ENCODE data around the gene SLC2A4.
A peak's percentile ranks its signal among the peaks of the same experiment; 100 is the strongest.

The SLC2A4 gene

GRCh38 chr17:7258731-7259554 is 22.6 kb upstream of the SLC2A4 start:
- Histone ChIP-seq H3K4me1 (ENCODE audit: control insufficient read depth, insufficient read depth, low read length, poor library complexity, severe bottlenecking) (peaks cover 30% of the 10 kb centered on the region), H3K4me3 (ENCODE audit: insufficient read depth, low read depth, low read length, poor library complexity, severe bottlenecking) (no peak overlapping the region), H3K36me3 (ENCODE audit: control insufficient read depth, insufficient read depth, low read length) (peaks cover 23% of the 10 kb centered on the region), H3K27me3 (replicated peaks; ENCODE audit: control insufficient read depth, insufficient read depth, low read length, poor library complexity, severe bottlenecking) (no peaks in the 10 kb centered on the region), H3K27ac (ENCODE audit: insufficient read depth, low read length, poor library complexity, severe bottlenecking) (no peak overlapping the region), H3K9me3 (ENCODE audit: control insufficient read depth, low read length) (no peaks in the 10 kb centered on the region)
- DNase-seq: no peak

GRCh38 chr17:7259555-7259889 is 22.0 kb upstream of the SLC2A4 start:
- no peak for DNase-seq
- Histone ChIP-seq H3K4me3 (ENCODE audit: insufficient read depth, low read depth, low read length, poor library complexity, severe bottlenecking) (no peak overlapping the region), H3K36me3 (ENCODE audit: control insufficient read depth, insufficient read depth, low read length) (peaks cover 20% of the 10 kb centered on the region), H3K27me3 (replicated peaks; ENCODE audit: control insufficient read depth, insufficient read depth, low read length, poor library complexity, severe bottlenecking) (no peaks in the 10 kb centered on the region), H3K4me1 (ENCODE audit: control insufficient read depth, insufficient read depth, low read length, poor library complexity, severe bottlenecking) (peaks cover 30% of the 10 kb centered on the region), H3K27ac (ENCODE audit: insufficient read depth, low read length, poor library complexity, severe bottlenecking) (no peak overlapping the region), H3K9me3 (ENCODE audit: control insufficient read depth, low read length) (no peaks in the 10 kb centered on the region)

- Histone ChIP-seq H3K36me3 (ENCODE audit: control insufficient read depth, insufficient read depth, low read length) (peaks cover 15% of the 10 kb centered on the region), H3K4me3 (ENCODE audit: insufficient read depth, low read depth, low read length, poor library complexity, severe bottlenecking) (no peak overlapping the region), H3K27ac (ENCODE audit: insufficient read depth, low read length, poor library complexity, severe bottlenecking) (no peak overlapping the region), H3K4me1 (ENCODE audit: control insufficient read depth, insufficient read depth, low read length, poor library complexity, severe bottlenecking) (peaks cover 30% of the 10 kb centered on the region), H3K9me3 (ENCODE audit: control insufficient read depth, low read length) (no peaks in the 10 kb centered on the region), H3K27me3 (replicated peaks; ENCODE audit: control insufficient read depth, insufficient read depth, low read length, poor library complexity, severe bottlenecking) (no peaks in the 10 kb centered on the region)
- no peak for DNase-seq
Observed at GRCh38 chr17:7260151-7260550, 21.4 kb upstream of the SLC2A4 start.

DNA sequence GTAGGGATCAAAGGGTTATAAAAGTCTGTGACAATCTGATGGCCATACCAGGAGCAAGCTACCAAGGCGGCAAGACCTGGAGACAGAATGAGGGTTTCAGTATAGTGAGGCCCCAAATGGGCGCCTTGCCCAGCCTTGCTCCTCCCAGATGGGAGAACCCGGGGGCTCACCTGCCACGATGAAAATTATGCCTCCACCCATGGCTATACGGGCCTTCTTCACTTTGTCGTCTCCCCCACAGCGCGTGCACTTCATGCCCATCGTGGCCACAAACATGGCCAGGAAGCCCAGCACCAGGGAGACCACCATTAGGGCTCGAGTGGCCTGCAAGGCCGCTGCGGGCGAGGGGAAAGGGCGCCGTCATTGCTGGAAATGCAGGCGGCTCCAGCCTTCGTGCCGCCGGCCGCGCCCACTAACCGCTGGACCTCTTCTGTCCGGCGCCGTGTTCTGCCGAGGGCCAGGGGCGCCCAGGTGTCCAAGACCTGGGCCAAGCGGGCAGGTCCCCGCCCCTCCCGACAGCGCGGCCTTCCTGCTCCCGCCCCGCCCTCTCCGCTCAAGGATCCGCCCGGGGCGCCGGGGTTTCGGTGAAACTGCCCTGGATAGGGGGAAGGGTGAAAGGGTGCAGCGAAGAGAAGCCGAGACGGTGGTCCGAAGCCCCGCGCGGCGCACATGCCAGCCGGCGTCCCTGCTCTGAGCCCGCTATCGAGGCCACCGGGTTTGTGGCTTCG is 20.7 kb upstream of the SLC2A4 start:
- H3K27me3 ChIP-seq (replicated peaks; ENCODE audit: control insufficient read depth, insufficient read depth, low read length, poor library complexity, severe bottlenecking): no peaks in the 10 kb centered on the region
- no peaks in the 10 kb centered on the region for H3K9me3 ChIP-seq (ENCODE audit: control insufficient read depth, low read length)
- peak overlapping the region; percentile 62 for H3K4me3 ChIP-seq (ENCODE audit: insufficient read depth, low read depth, low read length, poor library complexity, severe bottlenecking)
- H3K36me3 ChIP-seq (ENCODE audit: control insufficient read depth, insufficient read depth, low read length): peaks cover 15% of the 10 kb centered on the region
- H3K4me1 ChIP-seq (ENCODE audit: control insufficient read depth, insufficient read depth, low read length, poor library complexity, severe bottlenecking): peaks cover 30% of the 10 kb centered on the region
- H3K27ac ChIP-seq (ENCODE audit: insufficient read depth, low read length, poor library complexity, severe bottlenecking): peak overlapping the region; percentile 57
- DNase-seq: no peak

- H3K9me3 ChIP-seq (ENCODE audit: control insufficient read depth, low read length): no peaks in the 10 kb centered on the region
- no peak for DNase-seq
Observed at GRCh38 chr17:7261379-7262191, 19.9 kb upstream of the SLC2A4 start.

GRCh38 chr17:7262192-7262934 is 19.2 kb upstream of the SLC2A4 start, which contains the start of gene CLDN7:
TSS of gene CLDN7 (minus strand) at chr17:7262478. CDS start at chr17:7262043, 435 bp downstream.
- peak within 1 kb of the TSS; percentile 57 for H3K27ac ChIP-seq (ENCODE audit: insufficient read depth, low read length, poor library complexity, severe bottlenecking)

More at GRCh38 chr17:7261379-7262191, 19.9 kb upstream of the SLC2A4 start:
- Histone ChIP-seq H3K27ac (ENCODE audit: insufficient read depth, low read length, poor library complexity, severe bottlenecking) (peak overlapping the region; percentile 57), H3K4me3 (ENCODE audit: insufficient read depth, low read depth, low read length, poor library complexity, severe bottlenecking) (peak overlapping the region; percentile 62), H3K4me1 (ENCODE audit: control insufficient read depth, insufficient read depth, low read length, poor library complexity, severe bottlenecking) (peaks cover 30% of the 10 kb centered on the region), H3K27me3 (replicated peaks; ENCODE audit: control insufficient read depth, insufficient read depth, low read length, poor library complexity, severe bottlenecking) (no peaks in the 10 kb centered on the region), H3K36me3 (ENCODE audit: control insufficient read depth, insufficient read depth, low read length) (peaks cover 12% of the 10 kb centered on the region)

GRCh38 chr17:7262935-7263800 is 18.4 kb upstream of the SLC2A4 start:
- no peak for DNase-seq
- Histone ChIP-seq H3K36me3 (ENCODE audit: control insufficient read depth, insufficient read depth, low read length) (peaks cover 9% of the 10 kb centered on the region), H3K4me1 (ENCODE audit: control insufficient read depth, insufficient read depth, low read length, poor library complexity, severe bottlenecking) (peaks cover 30% of the 10 kb centered on the region), H3K27ac (ENCODE audit: insufficient read depth, low read length, poor library complexity, severe bottlenecking) (no peak overlapping the region), H3K9me3 (ENCODE audit: control insufficient read depth, low read length) (no peaks in the 10 kb centered on the region), H3K27me3 (replicated peaks; ENCODE audit: control insufficient read depth, insufficient read depth, low read length, poor library complexity, severe bottlenecking) (no peaks in the 10 kb centered on the region), H3K4me3 (ENCODE audit: insufficient read depth, low read depth, low read length, poor library complexity, severe bottlenecking) (peak overlapping the region; percentile 62)

More at GRCh38 chr17:7262192-7262934, 19.2 kb upstream of the SLC2A4 start, which contains the start of gene CLDN7:
- Histone ChIP-seq H3K9me3 (ENCODE audit: control insufficient read depth, low read length) (no peaks in the 10 kb centered on the region), H3K27me3 (replicated peaks; ENCODE audit: control insufficient read depth, insufficient read depth, low read length, poor library complexity, severe bottlenecking) (no peaks in the 10 kb centered on the region), H3K36me3 (ENCODE audit: control insufficient read depth, insufficient read depth, low read length) (peaks cover 9% of the 10 kb centered on the region), H3K4me3 (ENCODE audit: insufficient read depth, low read depth, low read length, poor library complexity, severe bottlenecking) (peak within 1 kb of the TSS; percentile 62), H3K4me1 (ENCODE audit: control insufficient read depth, insufficient read depth, low read length, poor library complexity, severe bottlenecking) (peaks cover 30% of the 10 kb centered on the region)
- no peak for DNase-seq

DNA sequence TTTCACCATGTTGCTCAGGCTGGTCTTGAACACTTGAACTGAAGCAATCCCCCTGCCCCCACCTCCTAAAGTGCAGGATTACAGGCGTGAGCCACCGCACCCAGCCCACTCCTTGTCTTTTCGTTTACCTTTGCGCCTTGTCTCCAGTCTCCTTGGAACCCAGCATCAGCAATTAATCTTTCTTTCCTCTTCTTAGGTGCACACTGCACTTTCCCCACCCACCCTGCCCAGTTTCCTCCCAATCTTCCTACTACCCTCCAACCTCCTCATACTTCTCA is 17.8 kb upstream of the SLC2A4 start:
- Histone ChIP-seq H3K4me3 (ENCODE audit: insufficient read depth, low read depth, low read length, poor library complexity, severe bottlenecking) (no peak overlapping the region), H3K36me3 (ENCODE audit: control insufficient read depth, insufficient read depth, low read length) (peaks cover 5% of the 10 kb centered on the region)

DNA sequence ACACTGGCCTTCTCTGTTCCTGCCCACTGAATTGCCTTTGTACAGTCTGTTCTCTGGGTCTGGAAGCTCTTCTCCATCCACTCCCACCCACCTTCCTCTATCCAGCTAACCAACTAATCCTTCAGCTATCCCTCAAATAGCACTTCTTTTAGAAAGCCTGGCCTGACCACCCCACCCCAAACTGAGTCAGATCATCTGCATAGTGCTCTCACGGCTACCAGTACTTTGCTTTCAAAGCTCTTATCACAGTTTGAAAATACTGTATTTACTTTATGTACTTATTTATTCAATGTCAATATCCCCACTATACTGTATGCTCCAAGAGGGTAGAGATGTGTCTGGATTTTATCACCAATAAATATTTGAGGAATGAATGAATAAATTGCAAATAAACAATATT is 14.7 kb upstream of the SLC2A4 start:
- Histone ChIP-seq H3K36me3 (ENCODE audit: control insufficient read depth, insufficient read depth, low read length) (no peaks in the 10 kb centered on the region), H3K4me1 (ENCODE audit: control insufficient read depth, insufficient read depth, low read length, poor library complexity, severe bottlenecking) (peaks cover 19% of the 10 kb centered on the region), H3K4me3 (ENCODE audit: insufficient read depth, low read depth, low read length, poor library complexity, severe bottlenecking) (no peak overlapping the region), H3K9me3 (ENCODE audit: control insufficient read depth, low read length) (no peaks in the 10 kb centered on the region), H3K27me3 (replicated peaks; ENCODE audit: control insufficient read depth, insufficient read depth, low read length, poor library complexity, severe bottlenecking) (no peaks in the 10 kb centered on the region), H3K27ac (ENCODE audit: insufficient read depth, low read length, poor library complexity, severe bottlenecking) (no peak overlapping the region)
- no peak for DNase-seq

More for the DNA sequence above, 17.8 kb upstream of the SLC2A4 start:
- no peak for DNase-seq
- Histone ChIP-seq H3K4me1 (ENCODE audit: control insufficient read depth, insufficient read depth, low read length, poor library complexity, severe bottlenecking) (peaks cover 30% of the 10 kb centered on the region), H3K9me3 (ENCODE audit: control insufficient read depth, low read length) (no peaks in the 10 kb centered on the region), H3K27ac (ENCODE audit: insufficient read depth, low read length, poor library complexity, severe bottlenecking) (no peak overlapping the region), H3K27me3 (replicated peaks; ENCODE audit: control insufficient read depth, insufficient read depth, low read length, poor library complexity, severe bottlenecking) (no peaks in the 10 kb centered on the region)

Measured in effector memory CD4-positive, alpha-beta T cell (primary cell).